ENCODE results near the gene GANC. TPM values are rescaled to one million over a fixed set of nuclear protein-coding genes. Genes with fewer than 3 reads are reported as not detected.

GANC gene
- total and polyA plus RNA-seq, 2 donors from 2014 or later, result 11.3 to 40.4 TPM

DNA sequence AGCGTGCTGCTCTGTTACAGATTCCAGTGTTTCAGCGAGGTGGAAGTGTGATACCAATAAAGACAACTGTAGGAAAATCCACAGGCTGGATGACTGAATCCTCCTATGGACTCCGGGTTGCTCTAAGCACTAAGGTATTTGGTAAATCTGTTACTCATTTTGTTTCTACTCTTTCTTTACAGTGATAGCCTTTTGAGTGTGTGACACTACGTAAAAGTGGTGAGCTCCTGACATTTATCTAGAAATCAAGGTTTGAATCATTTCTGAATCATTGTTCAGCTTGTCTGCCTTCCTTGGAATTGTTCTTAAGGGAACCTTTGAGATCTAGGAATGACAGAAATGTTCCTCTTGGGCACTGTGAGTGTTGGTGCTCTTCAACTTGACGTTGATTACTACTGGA lies 75.1 kb downstream of the GANC start:
- no peaks in the 10 kb centered on the region for H3K27me3 ChIP-seq (ENCODE audit: control insufficient read depth, insufficient read depth, low read length)
- intact Hi-C loops (cut with DNase I), result no loop called here
- H3K27ac ChIP-seq (ENCODE audit: low read depth in 2 of 2, low read length in 2 of 2), result no peak overlapping the region
- no peak overlapping the region for H3K4me3 ChIP-seq (ENCODE audit: low read length in 3 of 3)
- DNase-seq (no peak), FAIRE-seq (no peak)
- no peaks in the 10 kb centered on the region for H3K4me1 ChIP-seq (ENCODE audit: control insufficient read depth in 2 of 3, insufficient read depth in 2 of 3, low read depth in 1 of 3, low read length in 3 of 3)
- TF ChIP-seq, protein P1, sequence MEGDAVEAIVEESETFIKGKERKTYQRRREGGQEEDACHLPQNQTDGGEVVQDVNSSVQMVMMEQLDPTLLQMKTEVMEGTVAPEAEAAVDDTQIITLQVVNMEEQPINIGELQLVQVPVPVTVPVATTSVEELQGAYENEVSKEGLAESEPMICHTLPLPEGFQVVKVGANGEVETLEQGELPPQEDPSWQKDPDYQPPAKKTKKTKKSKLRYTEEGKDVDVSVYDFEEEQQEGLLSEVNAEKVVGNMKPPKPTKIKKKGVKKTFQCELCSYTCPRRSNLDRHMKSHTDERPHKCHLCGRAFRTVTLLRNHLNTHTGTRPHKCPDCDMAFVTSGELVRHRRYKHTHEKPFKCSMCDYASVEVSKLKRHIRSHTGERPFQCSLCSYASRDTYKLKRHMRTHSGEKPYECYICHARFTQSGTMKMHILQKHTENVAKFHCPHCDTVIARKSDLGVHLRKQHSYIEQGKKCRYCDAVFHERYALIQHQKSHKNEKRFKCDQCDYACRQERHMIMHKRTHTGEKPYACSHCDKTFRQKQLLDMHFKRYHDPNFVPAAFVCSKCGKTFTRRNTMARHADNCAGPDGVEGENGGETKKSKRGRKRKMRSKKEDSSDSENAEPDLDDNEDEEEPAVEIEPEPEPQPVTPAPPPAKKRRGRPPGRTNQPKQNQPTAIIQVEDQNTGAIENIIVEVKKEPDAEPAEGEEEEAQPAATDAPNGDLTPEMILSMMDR (IDR thresholded peaks at IDR 0.05; ENCODE audit: borderline replicate concordance, extremely low read depth, insufficient read depth), result no peak
- H3K9me3 ChIP-seq (ENCODE audit: control insufficient read depth in 2 of 3, insufficient read depth in 1 of 3, low read length in 3 of 3), result no peaks in the 10 kb centered on the region
- no peak overlapping the region for H3K9ac ChIP-seq (ENCODE audit: low read length in 3 of 3)
- H3K36me3 ChIP-seq (ENCODE audit: control insufficient read depth in 2 of 3, insufficient read depth in 3 of 3, low read length in 3 of 3), result peaks cover 4 to 34% (median 31%) of the 10 kb centered on the region in 3 donors

DNA sequence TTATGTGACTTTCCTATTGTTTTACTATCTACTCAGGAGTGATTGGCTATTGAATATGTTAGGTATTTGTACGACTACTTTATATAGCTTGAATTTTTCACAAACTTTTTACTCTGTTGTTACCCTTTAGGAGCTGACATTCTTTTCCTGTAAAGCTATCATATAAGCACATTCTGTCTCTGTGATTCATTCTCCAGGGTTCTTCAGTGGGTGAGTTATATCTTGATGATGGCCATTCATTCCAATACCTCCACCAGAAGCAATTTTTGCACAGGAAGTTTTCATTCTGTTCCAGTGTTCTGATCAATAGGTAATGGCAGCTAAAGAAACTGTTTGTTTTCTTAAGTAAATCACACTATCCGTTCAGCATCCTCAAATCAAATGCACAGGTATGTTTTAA lies 76.2 kb downstream of the GANC start:
- H3K36me3 ChIP-seq (ENCODE audit: control insufficient read depth in 2 of 3, insufficient read depth in 3 of 3, low read length in 3 of 3), result peaks cover 2 to 32% (median 29%) of the 10 kb centered on the region in 3 donors

DNA sequence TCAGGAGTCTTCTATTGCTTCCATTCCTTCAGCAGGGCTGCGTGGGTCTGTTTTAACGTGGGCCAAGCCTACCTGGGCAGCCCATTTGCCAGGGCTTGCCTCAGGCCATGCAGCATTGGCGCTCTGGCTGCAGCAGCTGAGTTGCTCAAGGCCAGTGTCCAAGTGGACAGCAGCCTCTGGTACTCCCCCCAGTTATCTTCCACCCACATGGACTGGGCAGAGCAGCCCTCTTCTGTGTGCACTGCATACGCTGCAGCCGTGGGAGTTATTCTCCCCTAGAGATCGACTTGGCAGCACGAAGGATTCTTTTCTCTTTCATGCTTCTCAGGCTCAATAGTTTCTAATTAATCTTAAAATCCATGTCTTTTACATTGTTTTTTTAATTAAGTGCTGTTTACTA lies 79.4 kb downstream of the GANC start:
- TF ChIP-seq, protein P1 (IDR thresholded peaks at IDR 0.05; ENCODE audit: borderline replicate concordance, extremely low read depth, insufficient read depth), result no peak
- no peak for FAIRE-seq
- H3K4me3 ChIP-seq (ENCODE audit: low read length in 3 of 3), result no peak overlapping the region
- intact Hi-C loops (cut with DNase I), result loop anchor here (10.0 kb wide), 1 partner anchor 72 kb away; no protein-coding TSS in a partner anchor
- peaks cover 2 to 29% (median 23%) of the 10 kb centered on the region in 3 donors for H3K36me3 ChIP-seq (ENCODE audit: control insufficient read depth in 2 of 3, insufficient read depth in 3 of 3, low read length in 3 of 3)
- H3K27ac ChIP-seq (ENCODE audit: low read depth in 2 of 2, low read length in 2 of 2), result no peak overlapping the region
- no peaks in the 10 kb centered on the region for H3K27me3 ChIP-seq (ENCODE audit: control insufficient read depth, insufficient read depth, low read length)
- H3K4me1 ChIP-seq (ENCODE audit: control insufficient read depth in 2 of 3, insufficient read depth in 2 of 3, low read depth in 1 of 3, low read length in 3 of 3), result no peaks in the 10 kb centered on the region
- no peak overlapping the region for H3K9ac ChIP-seq (ENCODE audit: low read length in 3 of 3)
- no peak for DNase-seq
- H3K9me3 ChIP-seq (ENCODE audit: control insufficient read depth in 2 of 3, insufficient read depth in 1 of 3, low read length in 3 of 3), result no peaks in the 10 kb centered on the region

More for the DNA sequence above, 76.2 kb downstream of the GANC start:
- FAIRE-seq (no peak), DNase-seq (no peak)
- Histone ChIP-seq H3K4me1 (ENCODE audit: control insufficient read depth in 2 of 3, insufficient read depth in 2 of 3, low read depth in 1 of 3, low read length in 3 of 3) (no peaks in the 10 kb centered on the region), H3K4me3 (ENCODE audit: low read length in 3 of 3) (no peak overlapping the region), H3K27ac (ENCODE audit: low read depth in 2 of 2, low read length in 2 of 2) (no peak overlapping the region), H3K9me3 (ENCODE audit: control insufficient read depth in 2 of 3, insufficient read depth in 1 of 3, low read length in 3 of 3) (no peaks in the 10 kb centered on the region), H3K9ac (ENCODE audit: low read length in 3 of 3) (no peak overlapping the region), H3K27me3 (ENCODE audit: control insufficient read depth, insufficient read depth, low read length) (no peaks in the 10 kb centered on the region)
- intact Hi-C loops (cut with DNase I), result no loop called here
- TF ChIP-seq, protein P1 (IDR thresholded peaks at IDR 0.05; ENCODE audit: borderline replicate concordance, extremely low read depth, insufficient read depth), result no peak

DNA sequence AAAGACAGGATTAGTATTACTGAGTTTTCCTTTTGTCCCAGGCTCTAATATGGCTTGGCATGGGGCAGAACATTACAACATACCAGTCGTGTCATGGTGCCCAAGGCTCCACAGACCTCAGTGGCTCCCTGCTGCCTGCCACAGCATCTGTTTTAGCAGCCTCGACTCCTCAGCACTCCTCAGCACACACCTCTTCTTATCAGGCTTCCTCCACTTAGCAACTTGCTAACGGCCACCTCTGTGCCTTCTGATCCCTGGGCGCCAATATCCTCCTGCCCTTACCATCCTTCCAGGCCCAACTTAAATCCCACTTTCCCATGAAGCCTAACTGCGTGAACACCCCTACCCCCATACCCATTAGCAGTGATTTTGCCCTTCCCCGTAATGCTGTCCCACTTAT lies 80.1 kb downstream of the GANC start:
- no peak for DNase-seq

More for the DNA sequence above, 80.1 kb downstream of the GANC start:
- H3K27me3 ChIP-seq (ENCODE audit: control insufficient read depth, insufficient read depth, low read length), result no peaks in the 10 kb centered on the region
- no peaks in the 10 kb centered on the region for H3K9me3 ChIP-seq (ENCODE audit: control insufficient read depth in 2 of 3, insufficient read depth in 1 of 3, low read length in 3 of 3)
- H3K9ac ChIP-seq (ENCODE audit: low read length in 3 of 3), result no peak overlapping the region
- H3K4me1 ChIP-seq (ENCODE audit: control insufficient read depth in 2 of 3, insufficient read depth in 2 of 3, low read depth in 1 of 3, low read length in 3 of 3), result no peaks in the 10 kb centered on the region
- TF ChIP-seq, protein P1 (IDR thresholded peaks at IDR 0.05; ENCODE audit: borderline replicate concordance, extremely low read depth, insufficient read depth), result no peak
- FAIRE-seq, result no peak
- H3K27ac ChIP-seq (ENCODE audit: low read depth in 2 of 2, low read length in 2 of 2), result no peak overlapping the region
- peaks cover 2 to 29% (median 22%) of the 10 kb centered on the region in 3 donors for H3K36me3 ChIP-seq (ENCODE audit: control insufficient read depth in 2 of 3, insufficient read depth in 3 of 3, low read length in 3 of 3)
- no peak overlapping the region for H3K4me3 ChIP-seq (ENCODE audit: low read length in 3 of 3)
- intact Hi-C loops (cut with DNase I), result loop anchor here (10.0 kb wide), 1 partner anchor 72 kb away; no protein-coding TSS in a partner anchor

All from kidney (tissue), 14 donors.